GM12878 (cell line): ENCODE measurements around the gene SSB. TPM values are rescaled to one million over a fixed set of nuclear protein-coding genes. Genes with fewer than 3 reads are reported as not detected.

Experiments
- ATAC-seq: fragments of 200-7000 bp; cut with Tn5 transposase; 3 replicates; pipeline ENCODE4 v1.9.1; 2020; ENCODE audit warnings: mild to moderate bottlenecking, moderate library complexity
- BruUV-seq: library from RNA; stranded (reverse); fragments of 400-500 nt; replicated peaks from 2 replicates; lab custom pipeline; 2021; lab: Mats Ljungman, UMichigan
- CTCF ChIA-PET: fragments of 300-600 bp; sonication (Branson Sonifier 250); formaldehyde crosslinking; extraction: SDS; loops from one replicate; lab custom pipeline; 2021; ENCODE audit warnings: inconsistent platforms; lab: Yijun Ruan, JAX
- POLR2A ChIA-PET: fragments of 350-600 bp; formaldehyde crosslinking; extraction: SDS; loops from one replicate; lab custom pipeline; 2021; ENCODE audit warnings: inconsistent platforms; lab: Charles Lee
- RAD21 ChIA-PET: fragments of 300-600 bp; sonication (Branson Sonifier 250); formaldehyde crosslinking; loops from one replicate; lab custom pipeline; 2023; ENCODE audit warnings: antibody characterized with exemption; ENCODE audit not compliant: unreplicated experiment; lab: Charles Lee
- SMC1A ChIA-PET: fragments of 300-600 bp; sonication (Branson Sonifier 250); formaldehyde crosslinking; loops from one replicate; lab custom pipeline; 2023; ENCODE audit not compliant: unreplicated experiment, uncharacterized antibody; lab: Charles Lee
- DNase-seq: peaks from one replicate; pipeline ENCODE4 v3.0.0-alpha.2; 2011; ENCODE audit warnings: low read depth, low spot score
- FAIRE-seq: peaks from 3 replicates; lab custom pipeline; 2011; peaks lifted over from hg19 to GRCh38; lab: Jason Lieb, UNC
- H2AFZ ChIP-seq: 2 replicates; pipeline ENCODE4 v1.6.0; 2011; ENCODE audit warnings: low read depth, low read length, control low read depth; ENCODE audit not compliant: control insufficient read depth
- H3K27ac ChIP-seq: 2 replicates; pipeline ENCODE4 v1.5.1; 2011; ENCODE audit warnings: control low read depth; ENCODE audit not compliant: control insufficient read depth, insufficient read depth
- H3K27me3 ChIP-seq, 2 experiments: replicated peaks in 1 of 2; 2 replicates each; pipeline versions ENCODE4 v1.6.0 to v1.6.1; 2011; ENCODE audit warnings: low read length in 1 of 2; ENCODE audit not compliant: control insufficient read depth in 2 of 2, insufficient read depth in 2 of 2
- H3K36me3 ChIP-seq, 2 experiments: 2 replicates each; pipeline ENCODE4 v1.5.1; 2011; ENCODE audit warnings: low read length in 1 of 2; ENCODE audit not compliant: control insufficient read depth in 2 of 2, insufficient read depth in 2 of 2
- H3K4me1 ChIP-seq: 2 replicates; pipeline ENCODE4 v1.6.1; 2011; ENCODE audit warnings: mild to moderate bottlenecking, low read length, moderate library complexity, mixed read lengths; ENCODE audit not compliant: control insufficient read depth, insufficient read depth
- H3K4me2 ChIP-seq: 2 replicates; pipeline ENCODE4 v1.6.0; 2011; ENCODE audit warnings: control low read depth; ENCODE audit not compliant: control insufficient read depth, insufficient read depth
- H3K4me3 ChIP-seq: fragments of 200-600 bp; sonication (generic); 2 replicates; pipeline ENCODE4 v1.5.1; 2016
- H3K79me2 ChIP-seq: 2 replicates; pipeline ENCODE4 v1.6.0; 2011; ENCODE audit warnings: low read length; ENCODE audit not compliant: control insufficient read depth, insufficient read depth
- H3K9ac ChIP-seq: 2 replicates; pipeline ENCODE4 v1.8.0; 2011; ENCODE audit warnings: low read length, control low read depth, mixed read lengths; ENCODE audit not compliant: control insufficient read depth, insufficient read depth
- H3K9me3 ChIP-seq: replicated peaks from 3 replicates; pipeline ENCODE4 v1.5.1; 2011; ENCODE audit warnings: mild to moderate bottlenecking, low read length; ENCODE audit not compliant: control insufficient read depth, insufficient read depth
- H4K20me1 ChIP-seq: 2 replicates; pipeline ENCODE4 v1.6.0; 2011; ENCODE audit not compliant: control insufficient read depth, insufficient read depth
- CHD1 ChIP-seq: IDR thresholded peaks from 2 replicates; pipeline ENCODE4 v1.6.1; 2012; ENCODE audit warnings: low read depth, low read length, improper control_type of control experiment
- CHD4 ChIP-seq: fragments of 200-600 bp; sonication (generic); IDR thresholded peaks from 2 replicates; pipeline ENCODE4 v1.6.1; 2016; ENCODE audit warnings: mild to moderate bottlenecking
- IKZF1 ChIP-seq: fragments of 450-650 bp; conservative IDR thresholded peaks from 2 replicates; pipeline ENCODE4 v1.6.1; 2017; ENCODE audit warnings: antibody characterized with exemption, mild to moderate bottlenecking
- KDM1A ChIP-seq: fragments of 200-600 bp; sonication (generic); IDR thresholded peaks from 2 replicates; pipeline ENCODE4 v1.6.1; 2016; ENCODE audit warnings: borderline replicate concordance
- MXI1 ChIP-seq: fragments of 150-350 bp; IDR thresholded peaks from 2 replicates; pipeline ENCODE4 v1.6.1; 2011; ENCODE audit warnings: low read depth, mild to moderate bottlenecking, inconsistent platforms, low read length, improper control_type of control experiment
- POLR2A ChIP-seq: IDR thresholded peaks from 2 replicates; pipeline ENCODE4 v1.6.1; 2011; ENCODE audit warnings: low read depth, mild to moderate bottlenecking, low read length
- POLR2AphosphoS5 ChIP-seq: IDR thresholded peaks from 2 replicates; pipeline ENCODE4 v1.6.1; 2011; ENCODE audit warnings: mild to moderate bottlenecking, low read length, inconsistent platforms
- RAD21 ChIP-seq: IDR thresholded peaks from 2 replicates; pipeline ENCODE4 v1.6.1; 2011; ENCODE audit warnings: mild to moderate bottlenecking, low read depth, low read length, moderate library complexity; ENCODE audit not compliant: insufficient read depth
- SMC3 ChIP-seq: IDR thresholded peaks from 2 replicates; pipeline ENCODE4 v1.6.1; 2011; ENCODE audit warnings: low read length, improper control_type of control experiment, borderline replicate concordance
- SPI1 ChIP-seq: IDR thresholded peaks from 2 replicates; pipeline ENCODE4 v1.6.1; 2011; ENCODE audit warnings: low read depth, mild to moderate bottlenecking, low read length, moderate library complexity, borderline replicate concordance; ENCODE audit not compliant: insufficient read depth
- SUZ12 ChIP-seq: fragments of 200-600 bp; sonication (generic); IDR thresholded peaks from one replicate; pipeline ENCODE4 v1.6.1; 2018; ENCODE audit warnings: antibody characterized with exemption, mild to moderate bottlenecking; ENCODE audit not compliant: unreplicated experiment
- ZSCAN29 ChIP-seq: fragments of 450-650 bp; IDR thresholded peaks from 2 replicates; pipeline ENCODE4 v1.6.1; 2017; ENCODE audit warnings: mild to moderate bottlenecking, moderate library complexity
- WGBS: methylation state at CpG from one replicate; pipeline ENCODE4 v1.1.6; 2016; ENCODE audit warnings: low lambda C conversion rate; ENCODE audit not compliant: insufficient replicate concordance, insufficient coverage; ENCODE audit errors: missing lambda C conversion rate; 5-methylcytosine and 5-hydroxymethylcytosine counted together
- in situ Hi-C: fragments of 300-500 bp; cut with MboI; formaldehyde crosslinking; loops from 9 replicates; pipeline ENCODE4 v1.14.3; 2018; ENCODE audit warnings: mixed read lengths
- intact Hi-C: fragments of 100-400 bp; cut with micrococcal nuclease; formaldehyde crosslinking; loops from one replicate; pipeline ENCODE4 v1.14.2; 2022; ENCODE audit not compliant: unreplicated experiment
- polyA plus RNA-seq, 11 experiments: library from polyadenylated mRNA; depleted of rRNA in 4 of 11; unstranded in 6 of 11; stranded (reverse) in 5 of 11; fragments of >200 nt; fragmentation: Nextera tagmentation in 4 of 11; fragmentation: Illumina TruSeq in 1 of 11; extraction: Ambion mirVana in 4 of 11; extraction: Trizol in 1 of 11; gene quantifications; 1 replicate in 1 of 11; 2 replicates in 10 of 11; pipeline versions ENCODE4 v1.2.1 to v1.2.3, GENCODE V29; 2011 to 2016; ENCODE audit warnings: inconsistent platforms in 2 of 11, missing spikeins in 2 of 11, low read depth in 1 of 11
- total RNA-seq, 4 experiments: library from RNA; depleted of rRNA in 3 of 4; stranded (reverse); fragments of >200 nt in 3 of 4; fragmentation: Illumina TruSeq in 1 of 4; extraction: Trizol in 1 of 4; gene quantifications; 2 replicates each; pipeline versions ENCODE4 v1.2.1 to v1.2.3, GENCODE V29; 2013 to 2021

The SSB gene
- total and polyA plus RNA-seq, 10 of the 15 experiments (the other 5 are each of a cell fraction or from before 2014, with no cell fraction given) = 103 to 313 (median 200) TPM

DNA sequence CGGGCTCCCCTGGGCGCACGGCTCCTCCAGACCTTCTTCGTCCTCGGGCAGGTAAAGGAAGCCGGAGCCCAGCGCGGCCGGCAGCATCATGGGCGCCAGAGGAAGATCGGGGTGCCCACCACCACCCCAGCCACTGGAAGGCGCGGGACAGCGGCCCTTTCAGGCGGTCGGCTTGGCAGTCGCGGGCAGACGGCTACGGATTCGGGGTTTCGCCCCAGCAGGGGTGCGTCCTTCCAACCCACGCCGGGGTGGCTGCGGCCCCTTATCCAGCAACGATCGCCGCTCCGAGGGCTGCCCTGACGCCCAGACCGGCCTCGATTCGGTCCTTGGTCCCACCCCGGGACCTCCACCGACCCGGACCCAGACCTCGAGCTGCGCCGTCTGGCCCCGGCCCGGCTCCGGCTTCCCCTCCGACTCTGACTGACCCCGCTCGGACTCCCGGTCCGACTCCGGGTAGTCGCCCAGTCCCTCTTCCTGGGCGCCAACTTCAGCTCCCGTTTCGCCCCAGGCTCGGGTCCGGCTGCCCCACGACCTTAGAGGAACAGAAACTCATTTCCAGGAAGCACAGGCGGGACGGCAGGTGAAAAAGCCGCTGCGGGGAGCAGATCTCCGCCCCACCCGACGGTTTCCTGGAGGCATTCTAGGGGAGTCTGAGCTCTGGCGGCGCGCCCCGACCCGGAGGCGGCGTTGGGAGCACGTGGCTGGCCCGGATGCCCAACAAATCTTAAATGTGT, 30.2 kb upstream of the SSB start:
- H3K4me3 ChIP-seq = peak overlapping the region; percentile 44
- ChIA-PET POLR2A (no interaction called here), SMC1A (interaction anchor here (1.0 to 1.4 kb wide), 2 partner anchors 26 to 101 kb away, joined by 3 to 5 read pairs; no protein-coding TSS in a partner anchor), RAD21 (no interaction called here), CTCF (interaction anchor here (0.6 to 1.6 kb wide), 4 partner anchors 8 to 1830 kb away, joined by 3 to 5 read pairs (median 3); no protein-coding TSS in a partner anchor)
- H3K4me2 ChIP-seq = peak overlapping the region; percentile 89
- no peaks in the 10 kb centered on the region; the same call in 2 of the 3 replicates for H3K9me3 ChIP-seq
- no peak overlapping the region for H3K27ac ChIP-seq
- H2AFZ ChIP-seq = peak overlapping the region; percentile 59
- WGBS = 87% methylated on average over 54 of the region's 72 CpGs
- DNase-seq = no peak
- no TSS peak for BruUV-seq
- in situ Hi-C loops (no loop called here), intact Hi-C loops (no loop called here)
- peak; percentile 60 for ATAC-seq
- H3K79me2 ChIP-seq = no peaks in the 10 kb centered on the region
- 0 out of 2 replicates have a peak, but pooled peaks have one; percentile 18 for TF ChIP-seq SPI1
- peak; percentile 53 for TF ChIP-seq IKZF1
- no peak for TF ChIP-seq SMC3
- TF ChIP-seq SUZ12 = peak; percentile 80
- H4K20me1 ChIP-seq = no peaks in the 10 kb centered on the region
- H3K9ac ChIP-seq = no peak overlapping the region; the same call in 1 of the 2 replicates
- peaks cover 0 to 7% of the 10 kb centered on the region in 2 experiments; a peak in 1 of 4 replicates for H3K27me3 ChIP-seq
- no peak for FAIRE-seq
- H3K4me1 ChIP-seq = no peaks in the 10 kb centered on the region; the same call in 1 of the 2 replicates
- no peaks in the 10 kb centered on the region for H3K36me3 ChIP-seq

DNA sequence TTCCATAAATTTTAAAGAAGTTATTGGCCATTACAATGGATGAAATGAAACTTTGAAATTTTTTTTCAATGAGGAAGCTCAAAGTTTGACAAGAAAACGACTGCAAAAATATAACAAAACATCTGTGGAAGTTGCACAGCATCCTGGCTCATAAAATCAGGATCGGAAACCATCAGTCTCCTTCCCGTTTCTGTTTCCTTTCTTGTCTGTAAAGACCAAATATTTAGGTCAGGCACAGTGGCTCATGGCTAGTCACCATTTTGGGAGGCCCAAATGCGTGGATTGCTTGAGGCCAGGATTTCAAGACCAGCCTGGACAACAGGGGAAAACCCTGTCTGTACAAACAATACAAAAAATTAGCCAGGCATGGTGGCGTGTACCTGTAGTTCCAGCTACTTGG, 27.6 kb upstream of the SSB start:
- no peaks in the 10 kb centered on the region for H3K79me2 ChIP-seq
- no peaks in the 10 kb centered on the region; the same call in 1 of the 2 replicates for H3K4me1 ChIP-seq
- ChIA-PET SMC1A (interaction anchor here (1.0 to 1.3 kb wide), 4 partner anchors 36 to 106 kb away, joined by 3 to 4 read pairs (median 3); no protein-coding TSS in a partner anchor), POLR2A (interaction anchor here (0.8 kb wide), 1 partner anchor 9 kb away, joined by 3 read pairs; no protein-coding TSS in a partner anchor), RAD21 (interaction anchor here (2.1 kb wide), 1 partner anchor 11 kb away, joined by 5 read pairs; no protein-coding TSS in a partner anchor), CTCF (interaction anchor here (0.7 to 1.5 kb wide), 6 partner anchors 11 to 319 kb away, joined by 3 to 5 read pairs (median 4); partner anchors contain the start of gene METTL5)
- no peak overlapping the region for H2AFZ ChIP-seq
- no peaks in the 10 kb centered on the region for H3K36me3 ChIP-seq
- BruUV-seq = no TSS peak
- in situ Hi-C loops (no loop called here), intact Hi-C loops (no loop called here)
- no peaks in the 10 kb centered on the region for H4K20me1 ChIP-seq
- 65% methylated on average over 5 of the region's 5 CpGs for WGBS
- no peak overlapping the region for H3K9ac ChIP-seq
- ATAC-seq (no peak), DNase-seq (no peak), FAIRE-seq (no peak)
- peaks cover 0 to 7% of the 10 kb centered on the region in 2 experiments; a peak in 1 of 4 replicates for H3K27me3 ChIP-seq
- no peaks in the 10 kb centered on the region; the same call in 2 of the 3 replicates for H3K9me3 ChIP-seq
- H3K4me2 ChIP-seq = no peak overlapping the region
- H3K27ac ChIP-seq = no peak overlapping the region
- no peak overlapping the region for H3K4me3 ChIP-seq
- TF ChIP-seq ZSCAN29 = no peak
- no peak for TF ChIP-seq MXI1
- no peak for TF ChIP-seq CHD4
- no peak for TF ChIP-seq POLR2A
- no peak for TF ChIP-seq RAD21
- no peak for TF ChIP-seq CHD1
- no peak for TF ChIP-seq SMC3
- TF ChIP-seq SPI1 = no peak
- TF ChIP-seq KDM1A = no peak
- no peak for TF ChIP-seq POLR2AphosphoS5
